Karpas-422 (cell line): ENCODE data around the gene CGNL1. TPM values are rescaled to one million over a fixed set of nuclear protein-coding genes. Genes with fewer than 3 reads are reported as not detected.

ENCODE experiments used
- DNase-seq: peaks from one replicate; pipeline ENCODE4 v3.0.0-alpha.2; 2015
- H2AFZ ChIP-seq: fragments of 200-600 bp; sonication (generic); 2 replicates; pipeline ENCODE4 v1.6.1; 2014; ENCODE audit warnings: antibody characterized with exemption, low read length, mixed read lengths
- H3K27ac ChIP-seq: fragments of 200-600 bp; sonication (generic); 2 replicates; pipeline ENCODE4 v1.5.1; 2014; ENCODE audit warnings: mild to moderate bottlenecking, low read length, moderate library complexity
- H3K27me3 ChIP-seq: fragments of 200-600 bp; sonication (generic); 2 replicates; pipeline ENCODE4 v1.6.1; 2014; ENCODE audit warnings: low read length, mixed read lengths
- H3K36me3 ChIP-seq: fragments of 200-600 bp; sonication (generic); 2 replicates; pipeline ENCODE4 v1.6.1; 2014; ENCODE audit warnings: low read length, mixed read lengths; ENCODE audit not compliant: insufficient read depth
- H3K4me1 ChIP-seq: fragments of 200-600 bp; sonication (generic); 2 replicates; pipeline ENCODE4 v1.6.1; 2014; ENCODE audit warnings: mild to moderate bottlenecking, low read length, mixed read lengths
- H3K4me2 ChIP-seq: fragments of 200-600 bp; sonication (generic); 2 replicates; pipeline ENCODE4 v1.6.1; 2014; ENCODE audit warnings: low read length, low read depth, mild to moderate bottlenecking; ENCODE audit not compliant: poor library complexity, severe bottlenecking
- H3K4me3 ChIP-seq: fragments of 200-600 bp; sonication (generic); 2 replicates; pipeline ENCODE4 v1.5.1; 2014; ENCODE audit warnings: mild to moderate bottlenecking, antibody characterized with exemption, low read length, mixed read lengths
- H3K79me2 ChIP-seq: fragments of 200-600 bp; sonication (generic); 2 replicates; pipeline ENCODE4 v1.6.1; 2014; ENCODE audit warnings: mild to moderate bottlenecking, low read length, mixed read lengths
- H3K9ac ChIP-seq: fragments of 200-600 bp; sonication (generic); 2 replicates; pipeline ENCODE4 v1.6.0; 2014; ENCODE audit warnings: low read length
- H3K9me2 ChIP-seq: fragments of 200-600 bp; sonication (generic), shearing (Covaris generic); replicated peaks from 2 replicates; pipeline ENCODE4 v1.6.0; 2014; ENCODE audit warnings: mild to moderate bottlenecking, low read length, moderate library complexity; ENCODE audit not compliant: insufficient read depth
- H3K9me3 ChIP-seq: fragments of 300-700, 200-600 bp; sonication (generic); 2 replicates; pipeline ENCODE4 v1.6.1; 2014; ENCODE audit warnings: low read length, mixed read lengths
- H4K20me1 ChIP-seq: fragments of 200-600 bp; sonication (generic); 2 replicates; pipeline ENCODE4 v1.6.1; 2014; ENCODE audit warnings: mild to moderate bottlenecking, antibody characterized with exemption, low read length, low read depth; ENCODE audit not compliant: insufficient read depth
- total RNA-seq: library from RNA; depleted of rRNA; stranded (reverse); fragments of >200 nt; shearing (Covaris generic); gene quantifications from 2 replicates; pipeline ENCODE4 v1.2.3, GENCODE V29; 2014; ENCODE audit warnings: low replicate concordance

Gene CGNL1
- total RNA-seq, 1 experiment from 2014 or later, result not detected

- no peak for DNase-seq
- no peak overlapping the region for H2AFZ ChIP-seq
- H3K36me3 ChIP-seq, result no peaks in the 10 kb centered on the region
- no peaks in the 10 kb centered on the region for H3K9me3 ChIP-seq
- no peak overlapping the region for H3K4me2 ChIP-seq
- no peaks in the 10 kb centered on the region for H3K4me1 ChIP-seq
- H3K27me3 ChIP-seq, result no peaks in the 10 kb centered on the region
- H3K27ac ChIP-seq, result no peak overlapping the region
- H3K9me2 ChIP-seq, result no peaks in the 10 kb centered on the region
- H4K20me1 ChIP-seq, result no peaks in the 10 kb centered on the region
- H3K4me3 ChIP-seq, result no peak overlapping the region
- H3K9ac ChIP-seq, result no peak overlapping the region
- H3K79me2 ChIP-seq, result no peaks in the 10 kb centered on the region
These were observed 69.6 kb downstream of the CGNL1 start for GRCh38 chr15:57445872-57446271.

GRCh38 chr15:57446393-57446792 is 70.1 kb downstream of the CGNL1 start:
- H3K9ac ChIP-seq, result no peak overlapping the region
- no peak overlapping the region for H3K4me2 ChIP-seq
- DNase-seq, result no peak
- no peaks in the 10 kb centered on the region for H4K20me1 ChIP-seq
- H3K4me1 ChIP-seq, result no peaks in the 10 kb centered on the region
- no peaks in the 10 kb centered on the region for H3K36me3 ChIP-seq
- no peak overlapping the region for H3K27ac ChIP-seq
- no peaks in the 10 kb centered on the region for H3K9me2 ChIP-seq
- H3K9me3 ChIP-seq, result no peaks in the 10 kb centered on the region
- H3K79me2 ChIP-seq, result no peaks in the 10 kb centered on the region
- H2AFZ ChIP-seq, result no peak overlapping the region
- H3K4me3 ChIP-seq, result no peak overlapping the region
- no peaks in the 10 kb centered on the region for H3K27me3 ChIP-seq

- Histone ChIP-seq H3K4me3 (no peak overlapping the region), H3K4me1 (no peaks in the 10 kb centered on the region), H3K27ac (no peak overlapping the region), H3K9me2 (no peaks in the 10 kb centered on the region), H3K9ac (no peak overlapping the region), H3K9me3 (no peaks in the 10 kb centered on the region), H3K79me2 (no peaks in the 10 kb centered on the region), H3K4me2 (no peak overlapping the region), H3K36me3 (no peaks in the 10 kb centered on the region), H4K20me1 (no peaks in the 10 kb centered on the region), H2AFZ (no peak overlapping the region), H3K27me3 (no peaks in the 10 kb centered on the region)
- no peak for DNase-seq
These were observed 75.2 kb downstream of the CGNL1 start for GRCh38 chr15:57451555-57451954.

- H2AFZ ChIP-seq, result no peak overlapping the region
- no peaks in the 10 kb centered on the region for H3K9me3 ChIP-seq
- no peak overlapping the region for H3K4me2 ChIP-seq
- no peaks in the 10 kb centered on the region for H4K20me1 ChIP-seq
- H3K9ac ChIP-seq, result no peak overlapping the region
- H3K4me1 ChIP-seq, result no peaks in the 10 kb centered on the region
- H3K4me3 ChIP-seq, result no peak overlapping the region
- no peaks in the 10 kb centered on the region for H3K9me2 ChIP-seq
- H3K27me3 ChIP-seq, result no peaks in the 10 kb centered on the region
- no peak for DNase-seq
- no peaks in the 10 kb centered on the region for H3K36me3 ChIP-seq
- no peak overlapping the region for H3K27ac ChIP-seq
- H3K79me2 ChIP-seq, result no peaks in the 10 kb centered on the region
These were observed 75.9 kb downstream of the CGNL1 start for GRCh38 chr15:57452090-57452754.

- Histone ChIP-seq H3K9me2 (no peaks in the 10 kb centered on the region), H3K9ac (no peak overlapping the region), H4K20me1 (no peaks in the 10 kb centered on the region), H3K4me2 (no peak overlapping the region), H3K27me3 (no peaks in the 10 kb centered on the region), H3K4me1 (no peaks in the 10 kb centered on the region), H3K79me2 (no peaks in the 10 kb centered on the region), H3K4me3 (no peak overlapping the region), H3K36me3 (no peaks in the 10 kb centered on the region), H3K9me3 (no peaks in the 10 kb centered on the region), H3K27ac (no peak overlapping the region), H2AFZ (no peak overlapping the region)
- no peak for DNase-seq
These were observed 79.6 kb downstream of the CGNL1 start for GRCh38 chr15:57455929-57456328.

- H3K4me1 ChIP-seq, result no peaks in the 10 kb centered on the region
- H3K9me3 ChIP-seq, result no peaks in the 10 kb centered on the region
- no peak overlapping the region for H3K9ac ChIP-seq
- no peaks in the 10 kb centered on the region for H3K79me2 ChIP-seq
- no peaks in the 10 kb centered on the region for H3K9me2 ChIP-seq
- H3K27ac ChIP-seq, result no peak overlapping the region
- no peaks in the 10 kb centered on the region for H3K27me3 ChIP-seq
- H3K4me3 ChIP-seq, result no peak overlapping the region
- H2AFZ ChIP-seq, result no peak overlapping the region
- no peaks in the 10 kb centered on the region for H3K36me3 ChIP-seq
- H4K20me1 ChIP-seq, result no peaks in the 10 kb centered on the region
- no peak for DNase-seq
- no peak overlapping the region for H3K4me2 ChIP-seq
These were observed 80.3 kb downstream of the CGNL1 start for GRCh38 chr15:57456559-57456958.

- no peaks in the 10 kb centered on the region for H3K4me1 ChIP-seq
- H3K4me3 ChIP-seq, result no peak overlapping the region
- no peak overlapping the region for H3K9ac ChIP-seq
- H3K9me2 ChIP-seq, result no peaks in the 10 kb centered on the region
- no peaks in the 10 kb centered on the region for H4K20me1 ChIP-seq
- no peaks in the 10 kb centered on the region for H3K9me3 ChIP-seq
- DNase-seq, result no peak
- H3K79me2 ChIP-seq, result no peaks in the 10 kb centered on the region
- no peaks in the 10 kb centered on the region for H3K27me3 ChIP-seq
- H2AFZ ChIP-seq, result no peak overlapping the region
- no peaks in the 10 kb centered on the region for H3K36me3 ChIP-seq
- H3K27ac ChIP-seq, result no peak overlapping the region
- no peak overlapping the region for H3K4me2 ChIP-seq
These were observed 81.4 kb downstream of the CGNL1 start for GRCh38 chr15:57457726-57458125.

GRCh38 chr15:57458356-57458781 is 82.1 kb downstream of the CGNL1 start:
- no peaks in the 10 kb centered on the region for H4K20me1 ChIP-seq
- H3K9me3 ChIP-seq, result no peaks in the 10 kb centered on the region
- H3K36me3 ChIP-seq, result no peaks in the 10 kb centered on the region
- H3K9me2 ChIP-seq, result no peaks in the 10 kb centered on the region
- no peak overlapping the region for H3K4me3 ChIP-seq
- H3K27ac ChIP-seq, result no peak overlapping the region
- H3K4me2 ChIP-seq, result no peak overlapping the region
- no peak for DNase-seq
- H3K27me3 ChIP-seq, result no peaks in the 10 kb centered on the region
- no peak overlapping the region for H2AFZ ChIP-seq
- H3K79me2 ChIP-seq, result no peaks in the 10 kb centered on the region
- H3K9ac ChIP-seq, result no peak overlapping the region
- H3K4me1 ChIP-seq, result no peaks in the 10 kb centered on the region
